Measurements from ENCODE around the gene TRIAP1.

Gene TRIAP1

GRCh38 chr12:120437735-120438494, 8.3 kb downstream of the TRIAP1 start, which contains the start of gene COX6A1:
Gene COX6A1, plus strand, starts transcription at chr12:120438113. Its CDS starts 14 bp downstream, at chr12:120438127.
- peak within 1 kb of the TSS; percentile 69 to 95 for H3K27ac Mint-ChIP-seq
- DNase-seq (peak; percentile 89 to 96 (median 94)), ATAC-seq (replicated peaks) (peak; percentile 91)
- peak within 1 kb of the TSS; percentile 91 to 97 for H3K4me3 Mint-ChIP-seq
- peaks cover 40% of the 10 kb centered on the region for H3K36me3 Mint-ChIP-seq (ENCODE audit: insufficient read depth)
- no peaks in the 10 kb centered on the region for H3K9me3 Mint-ChIP-seq
- peaks cover 0 to 4% of the 10 kb centered on the region in 2 donors for H3K27me3 Mint-ChIP-seq
- peaks cover 17 to 18% of the 10 kb centered on the region in 2 donors for H3K4me1 Mint-ChIP-seq (ENCODE audit: low read depth in 2 of 2)

GRCh38 chr12:120432772-120433525, 13.2 kb downstream of the TRIAP1 start:
- no peak for DNase-seq
- no peak overlapping the region for H3K4me3 Mint-ChIP-seq
- H3K27me3 Mint-ChIP-seq, result peaks cover 18 to 28% of the 10 kb centered on the region in 2 donors
- no peak for ATAC-seq (replicated peaks)
- peaks cover 8 to 9% of the 10 kb centered on the region in 2 donors for H3K4me1 Mint-ChIP-seq (ENCODE audit: low read depth in 2 of 2)
- no peak overlapping the region for H3K27ac Mint-ChIP-seq
- peaks cover 12% of the 10 kb centered on the region for H3K36me3 Mint-ChIP-seq (ENCODE audit: insufficient read depth)
- H3K9me3 Mint-ChIP-seq, result no peaks in the 10 kb centered on the region

- H3K4me3 Mint-ChIP-seq, result no peak overlapping the region
- H3K36me3 Mint-ChIP-seq (ENCODE audit: insufficient read depth), result peaks cover 4% of the 10 kb centered on the region
- DNase-seq, result no peak
- H3K4me1 Mint-ChIP-seq (ENCODE audit: low read depth in 2 of 2), result peaks cover 2 to 3% of the 10 kb centered on the region in 2 donors
- no peak overlapping the region for H3K27ac Mint-ChIP-seq
- peaks cover 18 to 28% of the 10 kb centered on the region in 2 donors for H3K27me3 Mint-ChIP-seq
- H3K9me3 Mint-ChIP-seq, result no peaks in the 10 kb centered on the region
- ATAC-seq (replicated peaks), result no peak
Measured at GRCh38 chr12:120429368-120429767, 16.8 kb downstream of the TRIAP1 start.

GRCh38 chr12:120428597-120429229, 17.5 kb downstream of the TRIAP1 start:
- Mint-ChIP-seq H3K27ac (no peak overlapping the region), H3K27me3 (peaks cover 18 to 28% of the 10 kb centered on the region in 2 donors), H3K4me1 (ENCODE audit: low read depth in 2 of 2) (peaks cover 2 to 3% of the 10 kb centered on the region in 2 donors), H3K36me3 (ENCODE audit: insufficient read depth) (peaks cover 4% of the 10 kb centered on the region), H3K9me3 (no peaks in the 10 kb centered on the region), H3K4me3 (no peak overlapping the region)
- DNase-seq, result no peak
- ATAC-seq (replicated peaks), result no peak

DNA sequence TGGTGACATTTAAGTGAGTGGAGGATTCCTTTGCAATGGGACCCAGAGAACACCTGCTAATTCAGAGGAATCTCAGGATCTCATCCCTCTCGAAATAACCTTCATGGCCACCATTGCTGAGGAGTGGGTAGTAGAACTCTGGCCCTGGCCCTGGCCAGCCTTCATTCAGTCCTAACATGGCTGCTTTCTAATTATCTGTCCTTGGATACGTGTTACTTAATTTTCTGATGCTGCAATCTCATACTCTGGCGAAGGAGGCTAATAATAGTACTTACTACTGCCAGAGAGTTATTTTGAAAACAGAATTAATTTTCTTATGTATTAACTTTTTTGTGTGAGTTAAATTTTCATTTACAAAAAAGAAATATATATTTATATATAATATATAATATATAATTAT, 20.4 kb downstream of the TRIAP1 start:
- no peak for DNase-seq
- peaks cover 3 to 6% of the 10 kb centered on the region in 2 donors for H3K4me1 Mint-ChIP-seq (ENCODE audit: low read depth in 2 of 2)
- no peak for ATAC-seq (replicated peaks)

GRCh38 chr12:120422892-120423456, 23.2 kb downstream of the TRIAP1 start:
- Mint-ChIP-seq H3K27me3 (peaks cover 0 to 5% of the 10 kb centered on the region in 2 donors), H3K4me3 (peak overlapping the region in 1 of 2 donors; percentile 51), H3K4me1 (ENCODE audit: low read depth in 2 of 2) (peaks cover 0 to 4% of the 10 kb centered on the region in 2 donors), H3K9me3 (no peaks in the 10 kb centered on the region), H3K27ac (no peak overlapping the region), H3K36me3 (ENCODE audit: insufficient read depth) (peaks cover 3% of the 10 kb centered on the region)
- DNase-seq (no peak), ATAC-seq (replicated peaks) (no peak)

More for the DNA sequence above, 20.4 kb downstream of the TRIAP1 start:
- no peaks in the 10 kb centered on the region for H3K9me3 Mint-ChIP-seq
- H3K4me3 Mint-ChIP-seq, result no peak overlapping the region
- H3K36me3 Mint-ChIP-seq (ENCODE audit: insufficient read depth), result peaks cover 3% of the 10 kb centered on the region
- peaks cover 18 to 19% of the 10 kb centered on the region in 2 donors for H3K27me3 Mint-ChIP-seq
- no peak overlapping the region for H3K27ac Mint-ChIP-seq

DNA sequence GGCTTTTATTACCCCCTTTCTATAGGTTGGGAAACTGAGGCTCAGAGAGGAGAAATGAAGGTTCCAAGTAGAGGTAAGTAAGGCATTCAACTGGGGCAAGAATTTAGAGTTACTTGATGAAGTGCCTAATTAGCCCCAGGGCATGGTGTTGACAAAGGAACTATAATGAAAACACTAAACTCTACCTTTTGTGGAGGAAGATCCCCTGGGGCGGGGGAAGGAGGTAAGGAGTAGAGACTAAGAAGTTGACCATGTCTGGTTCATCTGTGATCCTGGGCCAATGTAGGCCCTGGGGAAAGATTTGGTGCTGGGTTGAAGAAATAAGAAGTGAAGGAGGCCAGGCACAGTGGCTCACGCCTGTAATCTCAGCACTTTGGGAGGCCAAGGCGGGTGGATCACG, 24.5 kb downstream of the TRIAP1 start:
- Mint-ChIP-seq H3K27ac (no peak overlapping the region), H3K9me3 (no peaks in the 10 kb centered on the region), H3K4me1 (ENCODE audit: low read depth in 2 of 2) (peaks cover 0 to 4% of the 10 kb centered on the region in 2 donors), H3K36me3 (ENCODE audit: insufficient read depth) (peaks cover 3% of the 10 kb centered on the region), H3K4me3 (no peak overlapping the region), H3K27me3 (peaks cover 0 to 18% of the 10 kb centered on the region in 2 donors)
- DNase-seq, result no peak
- no peak for ATAC-seq (replicated peaks)

- Mint-ChIP-seq H3K4me3 (no peak overlapping the region), H3K27me3 (peaks cover 0 to 37% of the 10 kb centered on the region in 2 donors), H3K27ac (no peak overlapping the region), H3K9me3 (no peaks in the 10 kb centered on the region), H3K4me1 (ENCODE audit: low read depth in 2 of 2) (no peaks in the 10 kb centered on the region), H3K36me3 (ENCODE audit: insufficient read depth) (no peaks in the 10 kb centered on the region)
- DNase-seq (no peak), ATAC-seq (replicated peaks) (no peak)
Measured at GRCh38 chr12:120417917-120418580, 28.1 kb downstream of the TRIAP1 start.

DNA sequence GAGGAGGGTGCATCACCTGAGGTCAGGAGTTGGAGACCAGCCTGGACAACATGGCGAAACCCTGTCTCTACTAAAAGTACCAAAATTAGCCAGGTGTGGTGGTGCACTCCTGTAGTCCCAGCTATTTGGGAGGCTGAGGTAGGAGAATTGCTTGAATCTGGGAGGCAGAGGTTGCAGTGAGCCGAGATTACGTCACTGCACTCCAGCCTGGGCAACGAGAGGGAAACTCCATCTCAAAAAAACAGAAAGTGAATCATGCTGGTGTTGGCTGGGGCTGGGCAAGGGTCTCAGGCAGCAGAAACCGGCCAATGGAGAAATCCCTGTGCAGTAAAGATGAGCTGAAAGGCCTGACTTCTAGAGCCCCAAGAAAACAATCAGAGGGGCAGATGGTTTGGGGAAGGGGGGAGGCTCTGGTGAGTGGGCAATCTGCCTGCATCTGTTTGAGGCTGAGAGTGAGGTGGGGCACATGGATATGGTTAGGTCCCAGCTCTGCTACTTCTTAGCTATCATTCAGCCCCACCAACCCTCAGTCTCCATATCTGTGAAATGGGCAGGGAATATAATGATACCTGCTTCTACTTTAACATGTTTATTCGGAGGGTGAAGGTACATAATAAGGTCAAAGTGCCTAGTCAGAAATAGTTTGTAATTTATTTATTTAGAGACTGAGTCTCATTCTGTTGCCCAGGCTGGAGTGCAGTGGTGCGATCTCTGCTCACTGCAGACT, 29.5 kb downstream of the TRIAP1 start:
- DNase-seq, result no peak
- no peak for ATAC-seq (replicated peaks)
- Mint-ChIP-seq H3K27ac (no peak overlapping the region), H3K36me3 (ENCODE audit: insufficient read depth) (no peaks in the 10 kb centered on the region), H3K9me3 (no peaks in the 10 kb centered on the region), H3K27me3 (peaks cover 8 to 48% of the 10 kb centered on the region in 2 donors), H3K4me3 (no peak overlapping the region), H3K4me1 (ENCODE audit: low read depth in 2 of 2) (no peaks in the 10 kb centered on the region)

DNA sequence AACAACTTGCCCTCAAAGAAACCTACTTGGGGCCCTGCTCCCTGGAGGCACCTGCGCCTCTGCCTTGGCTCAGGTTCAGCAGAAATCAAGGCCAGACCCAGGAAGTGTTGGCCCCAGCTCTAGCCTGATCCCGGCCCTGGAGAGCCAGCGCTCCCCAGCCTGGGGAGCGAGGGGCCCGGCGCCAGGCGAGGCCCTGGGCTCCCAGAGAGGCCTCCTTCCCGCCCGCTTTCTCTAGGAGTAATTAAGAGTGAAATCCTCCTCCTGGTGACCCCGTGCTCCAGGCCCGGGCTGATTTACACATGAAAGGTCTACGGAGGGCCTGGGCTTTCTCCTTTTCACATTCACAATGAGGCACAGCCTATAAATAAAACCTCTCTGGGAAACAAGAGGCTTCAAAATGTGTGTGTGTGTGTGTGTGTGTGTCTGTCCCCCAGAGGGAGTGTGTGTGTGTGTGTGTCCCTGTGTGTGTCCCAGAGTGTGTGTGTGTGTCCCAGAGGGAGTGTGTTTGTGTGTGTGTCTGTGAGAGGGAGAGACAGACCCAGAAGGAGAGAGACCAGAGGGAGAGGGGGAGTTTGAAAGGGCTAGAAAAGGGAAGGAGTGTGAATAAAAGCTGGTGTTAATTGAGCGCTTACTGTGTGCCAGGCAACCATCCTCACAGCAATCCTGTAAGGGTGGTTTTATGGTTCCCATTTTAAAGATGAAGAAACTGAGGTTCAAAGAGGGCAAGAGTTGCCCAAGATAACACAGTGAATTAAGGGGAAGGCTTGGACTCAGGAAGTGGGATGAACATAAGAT, 32.1 kb downstream of the TRIAP1 start:
- H3K36me3 Mint-ChIP-seq (ENCODE audit: insufficient read depth), result no peaks in the 10 kb centered on the region
- H3K9me3 Mint-ChIP-seq, result no peaks in the 10 kb centered on the region
- DNase-seq (no peak), ATAC-seq (replicated peaks) (no peak)
- no peak overlapping the region for H3K27ac Mint-ChIP-seq
- peaks cover 8 to 48% of the 10 kb centered on the region in 2 donors for H3K27me3 Mint-ChIP-seq
- H3K4me3 Mint-ChIP-seq, result no peak overlapping the region
- no peaks in the 10 kb centered on the region for H3K4me1 Mint-ChIP-seq (ENCODE audit: low read depth in 2 of 2)

DNA sequence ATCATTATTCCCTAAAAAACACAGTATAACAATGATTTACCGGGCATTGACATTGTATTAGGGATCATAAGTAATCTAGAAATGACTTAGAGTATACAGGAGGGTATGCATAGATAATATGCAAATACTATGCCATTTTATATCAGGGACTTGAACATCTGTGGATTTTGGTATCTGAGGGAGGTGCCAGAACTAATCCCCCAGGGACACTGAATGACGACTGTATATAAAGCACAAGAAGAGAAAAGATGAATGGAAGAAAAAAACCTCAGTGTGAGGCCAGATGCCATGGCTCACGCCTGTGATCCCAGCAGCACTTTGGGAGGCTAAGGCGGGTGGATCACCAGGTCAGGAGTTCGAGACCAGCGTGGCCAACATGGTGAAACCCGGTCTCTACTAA, 33.8 kb downstream of the TRIAP1 start:
- Mint-ChIP-seq H3K4me1 (ENCODE audit: low read depth in 2 of 2) (no peaks in the 10 kb centered on the region), H3K27ac (no peak overlapping the region), H3K27me3 (peaks cover 8 to 38% of the 10 kb centered on the region in 2 donors), H3K36me3 (ENCODE audit: insufficient read depth) (no peaks in the 10 kb centered on the region), H3K9me3 (no peaks in the 10 kb centered on the region), H3K4me3 (no peak overlapping the region)
- DNase-seq (no peak), ATAC-seq (replicated peaks) (no peak)

- H3K36me3 Mint-ChIP-seq (ENCODE audit: insufficient read depth), result no peaks in the 10 kb centered on the region
- no peak overlapping the region for H3K27ac Mint-ChIP-seq
- H3K4me1 Mint-ChIP-seq (ENCODE audit: low read depth in 2 of 2), result no peaks in the 10 kb centered on the region
- no peak for DNase-seq
- H3K27me3 Mint-ChIP-seq, result peaks cover 8 to 22% of the 10 kb centered on the region in 2 donors
- ATAC-seq (replicated peaks), result no peak
- H3K9me3 Mint-ChIP-seq, result no peaks in the 10 kb centered on the region
- H3K4me3 Mint-ChIP-seq, result no peak overlapping the region
Measured at GRCh38 chr12:120408771-120409170, 37.4 kb downstream of the TRIAP1 start.

Measured in effector memory CD8-positive, alpha-beta T cell (primary cell).